NK-92 treated with Interleukin-12 subunit alpha and Interleukin-12 subunit beta, amount 100 ng/mL, for 24 hours (cell line): Measurements from ENCODE around the gene CFAP100.

Experiments
- DNase-seq: peaks from one replicate; lab custom pipeline; 2025; lab: John Stamatoyannopoulos, UW

The CFAP100 gene

GRCh38 chr3:126440709-126440995, 45.9 kb downstream of the CFAP100 start:
- DNase-seq, result no peak

GRCh38 chr3:126441256-126441880, 46.7 kb downstream of the CFAP100 start:
- no peak for DNase-seq

GRCh38 chr3:126442094-126442855, 47.6 kb downstream of the CFAP100 start:
- no peak for DNase-seq

DNA sequence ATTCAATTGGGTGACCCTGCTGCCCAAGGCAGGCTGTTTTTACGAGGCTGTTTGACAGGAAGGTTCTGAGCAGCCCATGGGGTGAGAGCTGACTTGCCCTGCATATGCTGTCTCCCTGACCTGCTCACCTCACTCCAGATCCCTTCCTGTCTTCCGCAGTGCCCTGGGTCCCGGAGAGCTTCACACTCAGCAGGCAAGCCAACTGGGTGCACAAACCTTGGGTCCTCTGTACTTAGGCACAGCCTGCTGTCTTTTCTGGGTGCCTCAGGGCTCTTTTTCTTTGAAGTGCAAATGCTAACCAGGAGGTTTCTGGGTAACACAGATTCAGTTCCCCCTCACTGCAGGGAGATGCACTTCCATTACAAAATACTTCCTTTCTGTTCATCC, 48.1 kb downstream of the CFAP100 start:
- no peak for DNase-seq

GRCh38 chr3:126445506-126445905, 50.8 kb downstream of the CFAP100 start:
- DNase-seq, result no peak

GRCh38 chr3:126446301-126446700, 51.6 kb downstream of the CFAP100 start:
- no peak for DNase-seq

DNA sequence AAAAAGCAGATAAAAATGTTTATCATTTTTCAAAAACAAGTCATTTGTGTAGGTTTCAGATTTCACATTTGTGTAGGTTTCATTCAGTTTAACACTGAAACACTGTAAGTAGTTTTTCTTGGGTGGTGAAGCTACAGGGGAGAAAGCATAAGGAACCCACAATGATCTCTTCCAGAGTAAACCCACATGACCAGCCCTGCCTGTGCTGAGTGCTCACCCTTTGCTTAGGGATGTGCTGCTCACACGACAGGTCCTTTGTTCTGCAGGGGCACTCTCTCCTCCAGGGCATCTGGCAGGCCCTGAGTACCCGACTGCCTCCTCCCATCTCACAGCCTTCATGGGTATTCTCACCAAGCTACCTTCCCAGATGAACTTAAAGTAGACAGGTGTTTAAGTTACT, 52.1 kb downstream of the CFAP100 start:
- DNase-seq, result no peak

- no peak for DNase-seq
These were observed 52.9 kb downstream of the CFAP100 start for GRCh38 chr3:126447456-126448106.

DNA sequence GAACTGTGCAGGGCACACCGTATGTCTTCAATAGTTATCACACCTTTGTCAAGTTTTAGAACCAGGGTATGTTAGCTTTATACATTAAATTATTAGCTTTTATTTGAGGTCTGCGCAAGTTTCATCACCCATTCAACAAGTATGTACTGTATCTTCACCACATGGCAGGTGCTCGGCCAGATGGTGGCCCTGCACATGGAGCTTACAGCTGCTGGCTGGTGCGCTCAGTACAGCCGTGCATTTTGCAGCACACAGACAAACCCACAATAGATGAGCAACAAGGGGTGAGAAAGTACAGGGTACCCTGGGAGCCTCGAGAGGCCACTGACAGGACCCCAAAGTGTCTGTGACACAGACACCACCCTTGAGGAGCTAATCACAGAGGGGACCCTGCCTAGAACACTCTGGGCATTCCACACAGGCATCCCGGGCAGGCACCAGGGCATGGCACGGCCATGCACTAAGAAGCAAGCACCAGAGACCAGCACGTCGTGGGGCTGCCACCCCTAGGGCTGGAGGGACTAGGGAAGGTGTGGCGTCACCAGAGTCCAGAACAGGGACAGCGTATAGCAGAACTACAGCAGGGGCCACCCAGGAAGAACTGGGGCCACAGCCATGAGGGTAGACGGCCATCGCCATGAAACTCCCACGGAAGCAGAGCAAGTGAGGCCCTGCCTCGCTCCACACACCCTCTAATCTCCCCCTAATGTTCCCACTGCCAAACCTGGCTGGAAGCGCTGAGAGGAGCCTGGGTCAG, 53.6 kb downstream of the CFAP100 start:
- no peak for DNase-seq

DNA sequence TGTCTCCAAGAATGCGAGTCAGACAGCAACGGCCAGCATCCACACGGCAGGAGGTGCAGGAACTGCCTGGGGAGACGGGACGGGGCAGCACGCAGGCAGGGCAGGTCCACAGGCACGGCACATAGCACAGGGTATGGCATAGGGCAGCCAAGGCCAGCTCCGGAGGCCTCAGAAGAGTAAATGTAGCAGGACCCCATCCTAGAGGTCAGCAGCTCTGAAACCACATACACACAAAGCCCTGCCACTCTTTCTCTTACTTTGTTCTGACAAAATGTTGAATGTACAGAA, 54.1 kb downstream of the CFAP100 start:
- DNase-seq, result no peak

DNA sequence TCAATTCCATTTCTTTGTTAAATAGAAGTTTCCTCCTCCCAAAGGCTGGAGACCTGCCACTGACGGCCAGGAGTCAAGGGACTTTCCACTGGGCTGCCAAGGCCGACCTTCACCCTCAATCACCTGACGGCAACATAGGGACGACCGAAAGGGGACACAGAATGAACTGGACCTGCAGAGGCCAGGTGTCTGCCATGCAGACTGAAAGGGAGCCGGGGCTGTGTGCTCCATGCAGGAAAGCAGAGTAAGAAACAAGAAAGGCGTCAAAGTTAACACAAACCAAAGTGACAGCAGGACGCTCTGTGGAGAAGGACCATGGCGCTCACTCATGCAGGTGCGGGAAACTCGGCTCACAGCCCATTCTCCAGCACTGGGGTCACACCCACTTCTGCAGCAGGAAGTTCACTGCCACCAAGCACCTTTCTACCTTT, 54.9 kb downstream of the CFAP100 start:
- no peak for DNase-seq

GRCh38 chr3:126450219-126450618, 55.5 kb downstream of the CFAP100 start:
- no peak for DNase-seq

GRCh38 chr3:126450744-126451143, 56.0 kb downstream of the CFAP100 start:
- no peak for DNase-seq

DNA sequence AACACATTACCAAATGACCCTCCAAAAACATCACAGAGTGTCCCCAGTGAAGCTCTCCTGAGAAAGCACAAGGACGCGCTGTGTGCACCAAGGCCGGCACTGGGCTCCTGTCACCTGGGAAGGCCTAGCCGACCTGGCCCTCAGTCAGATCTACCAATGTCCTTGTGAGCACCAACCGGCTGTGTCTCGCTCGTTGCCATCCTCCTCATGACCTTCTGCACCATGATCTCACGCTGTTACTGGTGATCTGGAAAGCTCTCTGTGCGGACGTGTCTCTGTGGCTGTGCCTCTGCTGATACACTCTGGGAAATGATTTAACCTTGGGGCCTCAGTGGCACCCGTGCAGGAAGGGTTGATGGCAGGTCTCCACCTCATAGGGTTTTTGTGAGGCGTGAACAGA, 56.8 kb downstream of the CFAP100 start:
- no peak for DNase-seq

- no peak for DNase-seq
These were observed 57.5 kb downstream of the CFAP100 start for GRCh38 chr3:126452213-126452612.

DNA sequence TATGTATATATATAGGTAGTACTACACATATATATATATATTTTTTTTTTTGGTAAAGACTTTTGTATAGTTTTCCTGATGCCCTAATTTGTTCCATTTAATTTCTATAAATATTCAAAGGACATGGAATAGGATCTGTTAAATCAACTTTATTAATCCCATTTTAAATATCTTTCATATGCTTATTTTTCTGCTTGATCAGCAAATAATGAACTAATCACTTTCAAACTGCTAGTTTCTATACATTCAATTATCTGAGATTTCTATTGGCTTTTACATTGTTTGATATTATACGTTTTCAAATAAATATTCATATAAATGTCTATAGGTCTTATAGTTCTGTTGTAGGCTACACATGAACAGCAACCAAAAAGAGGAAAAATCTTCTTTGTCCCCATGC, 59.3 kb downstream of the CFAP100 start:
- no peak for DNase-seq

- DNase-seq, result no peak
These were observed 59.9 kb downstream of the CFAP100 start for GRCh38 chr3:126454437-126455198.

GRCh38 chr3:126456211-126456610, 61.5 kb downstream of the CFAP100 start:
- no peak for DNase-seq

- DNase-seq, result no peak
These were observed 62.2 kb downstream of the CFAP100 start for GRCh38 chr3:126456766-126457388.

DNA sequence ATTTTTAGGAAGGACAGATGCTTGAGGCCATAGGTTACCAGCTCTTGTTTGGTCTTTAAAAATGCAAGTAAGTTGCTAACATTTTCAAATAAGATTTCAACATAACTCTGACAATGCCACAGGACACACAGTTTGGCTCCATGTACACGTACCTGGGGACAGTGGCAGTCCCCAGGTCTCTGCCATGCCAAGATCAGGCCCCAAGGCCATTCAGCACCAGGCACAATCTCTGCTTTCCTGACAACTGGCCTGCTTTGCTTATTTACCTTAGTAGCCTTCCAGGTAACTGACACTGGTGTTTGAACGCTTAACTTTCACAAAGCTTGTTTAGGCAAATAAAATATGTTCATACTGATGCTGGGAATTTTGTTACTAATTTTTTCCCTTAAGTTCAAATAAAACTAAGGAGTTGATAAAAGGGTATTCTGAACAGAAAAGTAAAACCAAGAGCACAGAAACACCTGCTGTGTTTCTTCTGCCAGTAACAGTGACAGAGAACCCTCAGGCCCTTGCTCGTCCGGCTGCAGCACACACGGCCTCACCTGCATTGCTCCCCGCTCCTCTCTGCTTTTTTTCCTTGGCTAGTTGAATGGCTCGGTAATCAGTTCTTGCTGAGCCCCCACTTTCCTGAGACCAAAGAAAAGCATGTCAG, 64.5 kb downstream of the CFAP100 start:
- no peak for DNase-seq

DNA sequence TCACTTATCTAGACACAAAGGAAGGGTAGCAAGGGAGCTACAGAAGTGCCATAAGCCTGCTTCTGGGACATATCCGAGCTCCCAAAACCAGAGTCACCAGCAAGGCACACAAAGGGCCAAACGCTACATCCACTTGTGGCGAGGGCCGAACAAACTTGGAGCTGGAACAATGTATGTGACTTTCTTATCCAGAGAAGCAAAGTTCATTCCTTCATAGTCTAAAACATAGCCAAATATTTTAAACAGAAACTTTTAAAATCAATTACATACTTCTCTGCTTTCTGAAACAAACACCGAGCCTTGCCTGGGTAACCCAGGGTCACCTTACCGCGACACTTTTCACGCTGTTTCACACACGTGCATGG, 65.0 kb downstream of the CFAP100 start:
- no peak for DNase-seq
